ENCODE measurements around the gene RNASE11. TPM values are rescaled to one million over a fixed set of nuclear protein-coding genes. Genes with fewer than 3 reads are reported as not detected.

Gene RNASE11
- total and polyA plus RNA-seq, 3 donors from 2014 or later, result 31.7 to 81.0 (median 52.0) TPM

DNA sequence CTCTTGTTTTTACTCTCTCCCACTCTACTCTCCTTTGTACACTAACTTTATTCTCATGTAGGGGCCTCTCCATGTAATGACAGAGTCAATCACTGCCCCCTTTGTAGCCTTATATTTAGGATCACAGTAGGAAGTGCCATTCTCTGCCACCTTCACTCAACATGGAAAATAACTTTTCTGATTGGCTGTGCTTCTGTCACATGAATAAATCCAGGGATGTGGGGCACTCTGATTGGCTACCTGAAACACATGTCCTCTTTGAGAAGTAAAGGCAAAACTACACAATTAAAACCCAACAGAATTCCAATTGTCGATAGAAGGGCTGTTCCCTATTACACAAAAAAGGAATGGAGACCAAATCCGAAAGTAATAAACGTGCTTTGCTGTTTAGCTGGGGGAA lies 26.8 kb downstream of the RNASE11 start, which contains the start of gene RNASE9:
RNASE9 (minus strand) TSS at position 87 of the 400 bp plus-strand sequence.
- Histone ChIP-seq H3K4me1 (no peaks in the 10 kb centered on the region), H3K27ac (no peak within 1 kb of the TSS), H3K27me3 (no peaks in the 10 kb centered on the region), H3K9me3 (no peaks in the 10 kb centered on the region), H3K36me3 (ENCODE audit: low read depth, missing control alignments) (no peaks in the 10 kb centered on the region), H3K4me3 (no peak within 1 kb of the TSS)
- no peak for DNase-seq
- intact Hi-C loops (cut with DNase I; ENCODE audit: low total_unique reads), result no loop called here
- 80 to 89% methylated on average over 3 of the region's 3 CpGs for WGBS, 2 donors
- TF ChIP-seq POLR2A (IDR thresholded peaks at IDR 0.05), result no peak

DNA sequence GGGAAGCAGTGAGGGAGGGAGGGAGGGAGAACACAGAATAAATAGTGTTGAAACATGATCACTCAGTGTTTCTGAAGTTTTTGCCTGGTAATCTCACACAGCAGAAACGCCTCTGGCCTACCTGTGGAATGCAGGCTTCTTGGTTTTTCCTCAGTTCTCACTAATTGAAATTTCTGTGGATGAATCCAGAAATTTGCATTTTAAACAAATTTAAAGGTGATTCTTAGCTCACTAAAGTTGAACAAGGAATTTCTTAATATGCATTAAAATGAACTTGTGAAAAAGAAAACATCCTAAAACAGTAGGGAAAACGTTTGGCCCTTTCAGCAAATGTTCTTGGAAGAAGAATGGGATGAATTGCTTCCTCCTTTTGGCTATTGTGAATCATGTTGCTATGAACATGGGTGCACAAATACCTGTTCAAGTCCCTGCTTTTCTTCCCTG lies 28.3 kb downstream of the RNASE11 start:
- Histone ChIP-seq H3K9me3 (no peaks in the 10 kb centered on the region), H3K27me3 (no peaks in the 10 kb centered on the region), H3K36me3 (ENCODE audit: low read depth, missing control alignments) (no peaks in the 10 kb centered on the region), H3K4me3 (no peak overlapping the region), H3K27ac (no peak overlapping the region), H3K4me1 (no peaks in the 10 kb centered on the region)
- no peak for DNase-seq
- TF ChIP-seq, protein P1, sequence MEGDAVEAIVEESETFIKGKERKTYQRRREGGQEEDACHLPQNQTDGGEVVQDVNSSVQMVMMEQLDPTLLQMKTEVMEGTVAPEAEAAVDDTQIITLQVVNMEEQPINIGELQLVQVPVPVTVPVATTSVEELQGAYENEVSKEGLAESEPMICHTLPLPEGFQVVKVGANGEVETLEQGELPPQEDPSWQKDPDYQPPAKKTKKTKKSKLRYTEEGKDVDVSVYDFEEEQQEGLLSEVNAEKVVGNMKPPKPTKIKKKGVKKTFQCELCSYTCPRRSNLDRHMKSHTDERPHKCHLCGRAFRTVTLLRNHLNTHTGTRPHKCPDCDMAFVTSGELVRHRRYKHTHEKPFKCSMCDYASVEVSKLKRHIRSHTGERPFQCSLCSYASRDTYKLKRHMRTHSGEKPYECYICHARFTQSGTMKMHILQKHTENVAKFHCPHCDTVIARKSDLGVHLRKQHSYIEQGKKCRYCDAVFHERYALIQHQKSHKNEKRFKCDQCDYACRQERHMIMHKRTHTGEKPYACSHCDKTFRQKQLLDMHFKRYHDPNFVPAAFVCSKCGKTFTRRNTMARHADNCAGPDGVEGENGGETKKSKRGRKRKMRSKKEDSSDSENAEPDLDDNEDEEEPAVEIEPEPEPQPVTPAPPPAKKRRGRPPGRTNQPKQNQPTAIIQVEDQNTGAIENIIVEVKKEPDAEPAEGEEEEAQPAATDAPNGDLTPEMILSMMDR (IDR thresholded peaks at IDR 0.05), result no peak
- TF ChIP-seq POLR2A (IDR thresholded peaks at IDR 0.05), result no peak
- 39 to 43% methylated on average over 2 of the region's 2 CpGs for WGBS, 2 donors
- intact Hi-C loops (cut with DNase I; ENCODE audit: low total_unique reads), result no loop called here

DNA sequence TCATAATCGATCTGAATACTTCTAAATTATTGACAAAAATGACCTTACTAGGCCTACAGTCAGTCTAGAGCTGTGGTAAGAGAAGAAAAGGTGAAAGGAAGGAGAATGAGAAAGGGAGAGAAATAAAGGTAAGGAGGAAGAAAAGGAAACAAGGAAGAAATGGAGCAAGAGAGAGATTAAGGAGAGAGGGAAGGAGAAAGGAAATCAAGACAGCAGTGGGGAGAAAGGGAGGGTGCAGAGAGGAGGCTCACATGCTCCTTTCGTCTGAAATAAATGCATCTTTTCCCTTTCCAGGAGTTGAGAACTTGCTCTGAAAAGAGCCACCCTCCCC lies 30.6 kb downstream of the RNASE11 start:
- Histone ChIP-seq H3K27me3 (no peaks in the 10 kb centered on the region), H3K4me1 (no peaks in the 10 kb centered on the region), H3K9me3 (no peaks in the 10 kb centered on the region), H3K36me3 (ENCODE audit: low read depth, missing control alignments) (no peaks in the 10 kb centered on the region), H3K4me3 (no peak overlapping the region), H3K27ac (no peak overlapping the region)
- WGBS, 2 donors, result 59 to 64% methylated on average over 2 of the region's 2 CpGs
- no peak for DNase-seq
- TF ChIP-seq, protein P1 (IDR thresholded peaks at IDR 0.05), result no peak
- TF ChIP-seq POLR2A (IDR thresholded peaks at IDR 0.05), result no peak
- intact Hi-C loops (cut with DNase I; ENCODE audit: low total_unique reads), result no loop called here

DNA sequence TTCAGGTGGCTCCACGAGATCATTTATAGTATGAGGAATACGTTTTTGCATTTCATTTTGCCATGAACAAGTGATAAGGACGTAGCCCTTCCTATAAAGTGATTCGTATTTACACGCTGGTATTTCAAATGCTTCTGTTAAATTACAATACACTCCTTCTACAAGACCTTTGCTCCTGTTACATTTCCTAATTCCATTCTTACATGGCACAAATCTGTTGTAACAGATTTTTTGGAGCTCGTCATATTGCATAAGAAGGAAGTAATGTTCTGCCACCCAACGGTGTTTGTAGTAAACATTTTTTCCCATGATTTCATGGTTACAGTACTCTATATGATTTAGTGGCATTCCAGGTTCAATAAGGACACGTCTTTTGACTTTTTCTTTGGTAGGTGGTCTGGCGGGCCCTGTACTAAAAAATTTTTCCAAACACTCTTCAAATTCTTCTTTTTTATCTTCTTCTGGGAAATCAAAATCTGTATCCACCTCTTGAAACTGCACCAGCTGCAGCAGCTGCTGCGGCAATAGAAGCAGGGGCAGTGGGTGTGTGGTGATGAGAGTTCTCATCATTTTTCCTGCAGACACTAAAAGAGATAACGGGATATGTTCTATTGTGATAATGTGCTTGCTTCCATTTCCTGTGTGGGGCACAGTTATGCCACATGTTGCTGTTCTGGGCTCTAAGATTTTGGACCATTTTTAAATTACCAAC lies 31.1 kb downstream of the RNASE11 start:
- DNase-seq, result no peak
- no peaks in the 10 kb centered on the region for H3K27me3 ChIP-seq
- H3K4me1 ChIP-seq, result no peaks in the 10 kb centered on the region
- no peak overlapping the region for H3K4me3 ChIP-seq
- no peaks in the 10 kb centered on the region for H3K36me3 ChIP-seq (ENCODE audit: low read depth, missing control alignments)
- H3K9me3 ChIP-seq, result no peaks in the 10 kb centered on the region
- no peak overlapping the region for H3K27ac ChIP-seq
- 74 to 80% methylated on average over 11 of the region's 11 CpGs for WGBS, 2 donors
- TF ChIP-seq POLR2A (IDR thresholded peaks at IDR 0.05), result no peak
- TF ChIP-seq, protein P1 (IDR thresholded peaks at IDR 0.05), result no peak
- intact Hi-C loops (cut with DNase I; ENCODE audit: low total_unique reads), result no loop called here

DNA sequence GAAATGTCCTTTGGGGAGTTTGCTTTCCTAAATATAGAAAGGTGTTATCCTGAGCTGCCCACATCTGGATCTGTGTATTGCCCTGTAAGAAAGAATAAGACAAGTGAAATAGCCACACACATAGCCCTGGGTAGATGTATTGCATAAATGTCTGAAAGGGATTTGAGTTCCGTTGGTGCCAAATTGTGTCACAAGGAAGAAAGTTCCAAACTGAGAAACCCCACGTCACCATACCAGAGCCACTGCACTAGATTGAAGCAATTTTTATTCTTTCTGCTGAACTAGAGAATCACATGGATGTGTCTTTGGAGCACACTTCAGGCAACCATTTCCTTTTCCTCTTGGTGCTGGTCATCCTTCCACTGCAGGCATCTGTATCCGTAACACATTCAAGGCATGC lies 32.0 kb downstream of the RNASE11 start:
- no peaks in the 10 kb centered on the region for H3K36me3 ChIP-seq (ENCODE audit: low read depth, missing control alignments)
- WGBS, 2 donors, result 94 to 96% methylated on average over 3 of the region's 3 CpGs
- intact Hi-C loops (cut with DNase I; ENCODE audit: low total_unique reads), result no loop called here
- H3K27me3 ChIP-seq, result no peaks in the 10 kb centered on the region
- no peaks in the 10 kb centered on the region for H3K9me3 ChIP-seq
- TF ChIP-seq POLR2A (IDR thresholded peaks at IDR 0.05), result no peak
- TF ChIP-seq, protein P1 (IDR thresholded peaks at IDR 0.05), result no peak
- no peak overlapping the region for H3K27ac ChIP-seq
- no peaks in the 10 kb centered on the region for H3K4me1 ChIP-seq
- DNase-seq, result no peak
- no peak overlapping the region for H3K4me3 ChIP-seq
